Right renal pelvis (tissue), 4 donors: Measurements from ENCODE around the gene PRKCD. TPM values are rescaled to one million over a fixed set of nuclear protein-coding genes. Genes with fewer than 3 reads are reported as not detected.

Source experiments
- DNase-seq, 4 donors: peaks; one replicate each; pipeline ENCODE4 v3.0.0-alpha.2; 2013; ENCODE audit warnings: low read depth in 4 of 4, low spot score in 3 of 4, missing footprints in 1 of 4
- polyA plus RNA-seq, 4 donors: library from polyadenylated mRNA; unstranded; fragments of 120-200 nt; gene quantifications; one replicate each; pipeline ENCODE4 v1.2.1, GENCODE V29; 2013; ENCODE audit not compliant: insufficient read length in 4 of 4

Gene PRKCD
- 10 to 100 TPM; 20.0 to 25.5 (median 22.6) TPM for polyA plus RNA-seq

GRCh38 chr3:53160660-53161449 is at the start of gene PRKCD:
PRKCD (plus strand) TSS chr3:53161209; CDS start chr3:53178423, 17,214 bp downstream.
- no peak for DNase-seq

- no peak for DNase-seq
These were observed 49.2 kb upstream of the PRKCD start for GRCh38 chr3:53111822-53112221.

DNA sequence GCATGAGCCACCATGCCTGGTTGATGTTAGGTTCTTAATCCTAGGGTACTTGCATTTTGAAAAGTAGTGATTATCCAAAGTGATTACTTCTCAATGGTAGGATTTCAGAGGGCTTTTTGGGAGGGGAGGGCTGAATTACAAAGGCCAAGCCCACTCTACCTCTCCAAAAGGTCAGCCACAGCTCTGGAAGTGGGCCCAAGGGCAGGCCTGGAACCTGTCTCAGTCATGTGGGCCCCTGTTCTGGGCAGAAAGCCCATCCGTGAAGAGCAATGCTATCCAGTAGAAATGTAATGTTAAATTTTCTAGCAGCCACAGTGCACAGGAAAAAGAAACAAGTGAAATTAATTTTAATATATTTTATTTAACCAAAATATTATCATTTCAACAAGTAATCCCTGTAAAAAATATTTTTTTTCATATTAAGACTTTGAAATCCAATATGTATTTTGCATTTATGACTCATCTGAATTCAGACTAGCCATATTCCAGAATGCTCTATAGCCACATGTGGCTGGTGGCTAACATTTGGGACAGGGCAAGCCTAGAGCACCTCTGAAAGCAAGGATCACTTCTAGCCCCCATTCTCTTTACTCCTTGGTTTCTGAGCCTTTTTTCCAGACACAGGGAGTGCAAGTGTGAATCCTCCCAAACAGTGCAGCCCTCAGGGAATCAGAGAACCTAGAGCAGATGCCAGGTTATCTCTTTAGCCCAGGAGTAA is 47.6 kb upstream of the PRKCD start:
- DNase-seq: no peak

GRCh38 chr3:53114011-53114400 is 47.0 kb upstream of the PRKCD start:
- peak; percentile 67 to 70 (median 67) for DNase-seq

GRCh38 chr3:53114412-53115074 is 46.5 kb upstream of the PRKCD start:
- DNase-seq: no peak

DNA sequence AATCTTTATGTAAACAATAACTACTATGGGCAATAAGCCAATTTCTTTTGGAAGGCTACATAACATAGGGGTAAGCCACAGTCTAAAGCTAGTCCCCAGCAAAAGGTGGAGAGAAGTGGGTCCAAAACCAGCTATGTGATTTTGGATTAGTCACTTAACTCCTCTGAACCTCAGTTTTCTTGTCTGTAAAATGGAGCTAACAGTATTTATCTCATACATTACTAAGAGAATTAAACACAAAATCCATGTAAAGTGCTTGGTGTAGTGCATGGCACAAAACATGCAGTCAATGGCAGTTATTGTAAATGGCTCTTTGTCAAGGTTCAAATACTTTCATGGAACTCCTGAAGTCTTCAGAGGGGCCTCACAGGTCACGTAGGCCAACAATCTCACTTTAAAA is 44.1 kb upstream of the PRKCD start:
- DNase-seq: no peak

GRCh38 chr3:53120336-53120735 is 40.7 kb upstream of the PRKCD start:
- DNase-seq: no peak

GRCh38 chr3:53122255-53122932 is 38.6 kb upstream of the PRKCD start:
- DNase-seq: no peak

DNA sequence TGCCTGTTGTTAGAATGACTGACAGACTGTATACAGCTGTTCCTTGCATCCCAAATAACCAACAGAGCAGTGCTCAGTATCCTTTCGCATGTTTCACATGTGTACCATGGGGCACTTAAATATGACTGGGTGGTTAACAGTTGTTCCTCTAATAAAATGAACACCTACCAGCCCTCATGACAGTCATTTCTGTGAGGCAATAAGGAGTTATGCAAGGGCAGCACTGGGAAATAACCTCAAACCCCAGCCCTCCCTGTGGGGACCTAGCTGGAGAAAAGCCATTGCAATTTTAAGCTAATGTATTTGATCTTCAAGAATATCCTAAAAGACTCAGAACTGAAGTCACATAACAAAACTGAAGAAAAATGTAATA is 38.1 kb upstream of the PRKCD start:
- no peak for DNase-seq

DNA sequence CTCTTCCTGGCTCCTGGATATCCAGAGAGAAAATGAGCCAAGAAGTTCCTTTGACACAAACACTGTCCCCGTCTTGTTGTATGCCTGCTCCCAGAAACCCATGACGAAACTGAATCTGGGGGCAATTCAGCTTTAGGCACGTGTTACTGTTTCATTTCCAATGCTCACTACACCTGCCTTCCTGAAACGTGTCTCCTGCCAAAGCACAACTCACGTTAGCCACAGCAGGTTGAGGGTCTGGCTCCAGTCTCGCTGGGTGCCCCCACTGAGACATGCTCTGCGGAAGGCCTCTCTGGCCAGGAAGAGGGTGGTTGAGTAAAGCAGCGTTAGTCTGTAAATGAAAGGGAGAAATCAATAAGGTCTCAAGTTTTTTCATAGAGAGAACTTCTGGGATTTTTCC is 37.5 kb upstream of the PRKCD start:
- no peak for DNase-seq

DNA sequence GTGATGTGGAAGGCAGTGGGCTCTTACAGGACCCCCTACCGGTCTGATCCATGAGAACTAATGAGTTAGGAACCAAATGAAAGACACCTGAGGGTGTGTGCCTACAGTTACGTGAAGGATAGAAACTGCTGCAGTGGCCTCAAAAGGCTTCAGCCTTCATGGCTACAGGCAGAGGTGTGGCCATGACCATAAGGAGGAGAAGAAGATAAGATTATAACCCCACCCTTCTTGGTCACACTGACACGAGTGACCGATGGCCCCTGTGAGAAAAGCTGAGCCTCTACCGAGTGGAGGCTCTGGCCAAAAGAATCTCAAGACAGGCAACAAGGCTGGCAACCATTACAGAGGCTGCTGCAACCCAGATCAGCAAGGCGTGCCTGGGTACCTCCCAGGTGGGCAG is 37.1 kb upstream of the PRKCD start:
- no peak for DNase-seq

- no peak for DNase-seq
These were observed 34.4 kb upstream of the PRKCD start for GRCh38 chr3:53126601-53127000.

- DNase-seq: no peak
These were observed 31.7 kb upstream of the PRKCD start for GRCh38 chr3:53129344-53129743.

- DNase-seq: peak; percentile 93 to 95 (median 94)
These were observed 30.6 kb upstream of the PRKCD start, which contains the start of gene RFT1 for GRCh38 chr3:53130179-53131061. RFT1 (minus strand) TSS chr3:53130435; CDS start chr3:53130400, 35 bp downstream.

- no peak for DNase-seq
These were observed 29.9 kb upstream of the PRKCD start for GRCh38 chr3:53131096-53131495.

DNA sequence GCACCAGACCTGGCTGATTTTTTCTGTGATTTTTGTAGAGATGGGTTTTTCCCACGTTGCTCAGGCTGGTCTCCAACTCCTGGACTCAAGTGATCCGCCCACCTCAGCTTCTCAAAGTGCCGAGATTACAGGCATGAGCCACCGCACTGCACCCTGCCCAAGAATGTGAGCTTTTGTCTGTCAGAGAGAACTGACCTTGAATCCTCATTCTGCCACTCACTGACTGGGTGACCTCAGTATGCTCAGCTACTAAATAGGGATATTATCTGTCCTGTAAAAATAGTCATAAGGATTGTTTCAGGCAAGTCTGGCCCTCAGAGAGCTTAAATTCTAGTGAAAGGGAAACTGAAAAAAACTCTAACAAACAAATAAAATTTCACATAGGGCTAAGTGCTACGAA is 28.7 kb upstream of the PRKCD start:
- DNase-seq: no peak

GRCh38 chr3:53134631-53135232 is 26.3 kb upstream of the PRKCD start:
- DNase-seq: no peak

DNA sequence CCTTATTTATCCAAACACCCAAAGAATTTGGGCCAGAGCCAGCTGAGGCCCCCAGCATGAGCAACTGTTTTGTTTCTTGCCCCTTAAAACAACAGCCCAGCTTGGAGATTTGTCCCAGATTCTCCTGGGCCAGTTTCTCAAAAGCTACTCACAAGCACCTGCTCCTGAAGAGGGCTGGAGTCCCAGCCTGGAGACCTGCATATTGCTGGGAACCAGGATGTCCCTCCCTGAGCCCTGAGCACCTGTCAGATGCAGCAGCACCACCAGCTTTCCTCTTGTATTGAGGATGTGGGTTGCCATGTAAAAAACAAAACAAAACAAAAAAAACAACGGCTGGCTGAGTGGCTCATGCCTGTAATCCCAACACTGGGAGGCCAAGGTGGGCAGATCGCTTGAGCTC is 23.8 kb upstream of the PRKCD start:
- DNase-seq: no peak

GRCh38 chr3:53137835-53138446 is 23.1 kb upstream of the PRKCD start:
- no peak for DNase-seq
